Endometrial microvascular endothelial cells (primary cell): ENCODE data around the gene MSMO1. TPM values are rescaled to one million over a fixed set of nuclear protein-coding genes. Genes with fewer than 3 reads are reported as not detected.

ENCODE experiments used
- in situ Hi-C: cut with HindIII; loops from 2 replicates; pipeline ENCODE4 v1.10.0; 2017; ENCODE audit warnings: low sequenced_read_pairs, low pct_unique_long_range_greater_than_20kb; ENCODE audit errors: inconsistent ontology term
- total RNA-seq: library from RNA; depleted of rRNA; stranded (reverse); fragments of >200 nt; gene quantifications from one replicate; pipeline ENCODE4 v1.2.3, GENCODE V29; 2015; ENCODE audit errors: inconsistent ontology term

The MSMO1 gene
- total RNA-seq, 1 donor from 2014 or later, result 47.7 TPM

DNA sequence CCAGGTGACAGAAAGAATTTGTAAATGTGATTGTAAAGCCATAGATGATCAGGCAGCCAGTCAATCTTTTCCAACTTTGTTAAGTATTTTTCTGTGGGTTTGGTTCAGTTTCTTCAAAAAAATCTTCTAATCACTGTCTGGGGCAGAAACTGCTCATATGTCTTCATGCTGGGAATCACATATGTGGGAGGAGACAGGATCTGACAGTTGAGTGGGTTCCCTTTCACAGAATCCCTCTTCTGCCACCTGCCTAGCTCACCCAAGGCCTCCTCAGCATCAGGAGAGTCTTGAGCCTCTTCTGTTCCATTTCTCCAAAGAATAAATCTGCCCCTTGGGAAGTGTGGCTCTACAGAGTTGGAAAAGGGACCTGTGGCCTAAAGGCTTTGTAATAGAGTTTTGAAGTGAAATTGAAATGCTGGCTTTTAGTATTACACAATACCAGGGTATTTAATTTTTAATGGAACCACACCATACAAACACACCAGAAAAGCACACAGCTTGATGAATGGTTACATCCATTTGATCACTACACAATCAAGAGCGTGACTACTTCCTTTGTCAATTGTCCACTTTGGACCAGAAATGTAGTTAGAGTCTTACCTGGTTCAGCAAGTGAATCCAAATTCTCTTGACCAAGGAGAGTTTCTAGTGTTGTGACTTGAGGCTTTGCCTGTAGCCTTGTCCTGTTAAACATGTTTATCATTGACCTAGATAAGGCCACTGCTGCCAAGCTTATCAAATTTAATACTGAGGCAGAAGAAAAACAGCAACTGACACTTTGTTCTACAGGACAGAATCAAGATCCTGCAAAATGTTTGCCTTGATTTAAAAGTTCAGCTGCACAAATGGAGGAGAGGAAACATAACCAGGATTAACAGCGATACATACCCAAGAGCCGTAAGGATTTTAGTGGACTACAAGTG lies 20.4 kb downstream of the MSMO1 start:
- in situ Hi-C loops, result no loop called here

DNA sequence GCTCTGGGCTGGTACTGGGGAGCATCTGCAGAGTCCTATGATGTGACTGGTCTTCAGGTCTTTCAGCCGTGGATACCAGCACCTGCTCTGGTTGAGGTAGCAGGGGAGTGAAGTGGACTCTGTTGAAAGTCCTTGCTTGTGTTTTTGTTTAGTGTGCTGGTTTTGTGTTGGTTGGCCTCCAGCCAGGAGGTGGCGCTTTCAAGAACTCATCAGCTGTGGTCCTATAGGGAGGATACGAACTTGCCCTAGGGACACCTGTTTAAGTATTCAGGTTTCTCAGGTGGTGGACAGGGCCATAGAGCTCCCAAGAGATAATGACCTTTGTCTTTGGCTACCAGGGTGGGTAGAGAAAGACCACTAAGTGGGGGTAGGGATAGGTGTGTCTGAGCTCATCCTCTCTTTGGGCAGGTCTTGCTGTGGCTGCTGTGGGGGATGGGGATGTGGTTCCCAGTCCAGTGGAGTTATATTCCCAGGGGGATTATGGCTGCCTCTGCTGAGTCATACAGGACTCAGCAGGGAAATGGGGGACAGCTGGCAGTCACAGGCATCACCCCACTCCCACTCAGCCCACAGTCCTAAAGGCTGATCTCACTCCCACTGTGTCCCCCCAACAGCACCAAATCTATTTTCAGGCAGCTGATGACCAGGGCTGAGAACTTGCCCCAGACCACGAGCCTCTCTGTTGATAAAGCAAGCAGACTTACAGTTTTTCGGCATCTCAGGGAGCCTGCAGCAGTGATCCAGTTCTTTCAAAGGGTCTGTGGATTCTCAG lies 24.1 kb downstream of the MSMO1 start:
- in situ Hi-C loops, result no loop called here

DNA sequence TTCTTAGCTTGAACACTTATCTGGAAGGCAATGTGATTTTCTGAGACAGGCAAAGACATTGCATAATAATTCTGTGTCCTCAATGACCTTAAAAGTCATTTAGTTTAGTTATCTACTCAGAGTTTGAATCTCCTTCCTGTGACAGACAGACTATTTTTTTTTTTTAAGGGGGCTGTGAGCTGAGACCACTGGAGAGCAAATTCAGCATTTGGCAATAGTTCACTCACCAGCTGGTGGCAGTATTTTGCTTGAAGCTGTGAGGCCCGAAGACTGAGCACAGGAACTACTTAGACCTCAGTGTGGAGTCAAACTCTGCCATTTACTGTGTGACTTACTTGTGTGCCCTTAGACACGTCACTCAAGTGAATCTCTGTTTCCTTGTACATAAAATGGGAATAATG lies 28.4 kb downstream of the MSMO1 start:
- in situ Hi-C loops, result no loop called here

DNA sequence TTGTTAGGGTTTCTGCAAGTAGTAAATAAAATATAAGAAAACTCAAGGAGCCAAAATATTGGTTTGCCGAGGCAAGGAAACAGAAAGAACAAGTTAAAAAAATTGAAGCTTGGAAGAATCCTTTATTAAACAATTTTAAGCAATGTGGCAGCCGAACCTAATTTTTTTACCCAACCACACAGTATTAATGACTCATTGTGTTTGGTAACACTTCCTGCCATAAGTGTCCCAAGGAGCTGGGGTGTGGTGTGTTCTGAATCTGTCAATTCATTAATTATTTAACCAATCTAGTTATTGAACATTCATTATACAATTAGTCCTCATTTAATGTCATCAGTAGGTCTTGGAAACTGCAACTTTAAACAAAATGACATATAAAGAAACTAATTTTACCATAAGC lies 32.0 kb downstream of the MSMO1 start:
- in situ Hi-C loops, result no loop called here

DNA sequence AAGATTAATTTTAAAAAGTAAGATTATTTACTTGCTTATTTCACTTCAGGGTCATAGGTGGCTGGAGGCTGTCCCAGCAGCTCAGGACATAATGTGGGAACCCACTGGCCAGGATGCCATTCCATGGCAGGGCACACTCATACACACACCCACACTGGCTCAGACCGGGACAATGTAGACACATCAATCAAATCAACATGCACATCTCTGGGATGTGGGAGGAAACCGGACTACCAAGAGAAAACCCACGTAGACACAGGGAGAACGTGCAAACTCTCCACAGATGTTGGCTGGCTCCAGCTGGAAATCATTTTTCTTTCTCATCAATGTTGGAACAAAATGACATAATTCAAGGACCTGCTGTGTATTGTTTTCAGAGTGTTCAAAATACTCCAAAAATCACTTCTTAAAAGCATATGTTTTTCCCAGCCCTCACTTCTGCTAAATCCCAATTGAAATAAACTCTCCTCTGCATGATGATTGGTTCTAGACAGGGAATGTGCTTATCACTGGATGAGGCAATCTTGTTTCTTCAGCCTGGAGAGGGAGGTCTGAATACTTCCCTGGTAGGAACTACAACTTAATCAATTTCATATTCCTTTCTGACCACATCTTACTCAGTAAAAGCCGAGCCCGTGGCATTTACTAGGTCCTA lies 32.7 kb downstream of the MSMO1 start:
- in situ Hi-C loops, result no loop called here

DNA sequence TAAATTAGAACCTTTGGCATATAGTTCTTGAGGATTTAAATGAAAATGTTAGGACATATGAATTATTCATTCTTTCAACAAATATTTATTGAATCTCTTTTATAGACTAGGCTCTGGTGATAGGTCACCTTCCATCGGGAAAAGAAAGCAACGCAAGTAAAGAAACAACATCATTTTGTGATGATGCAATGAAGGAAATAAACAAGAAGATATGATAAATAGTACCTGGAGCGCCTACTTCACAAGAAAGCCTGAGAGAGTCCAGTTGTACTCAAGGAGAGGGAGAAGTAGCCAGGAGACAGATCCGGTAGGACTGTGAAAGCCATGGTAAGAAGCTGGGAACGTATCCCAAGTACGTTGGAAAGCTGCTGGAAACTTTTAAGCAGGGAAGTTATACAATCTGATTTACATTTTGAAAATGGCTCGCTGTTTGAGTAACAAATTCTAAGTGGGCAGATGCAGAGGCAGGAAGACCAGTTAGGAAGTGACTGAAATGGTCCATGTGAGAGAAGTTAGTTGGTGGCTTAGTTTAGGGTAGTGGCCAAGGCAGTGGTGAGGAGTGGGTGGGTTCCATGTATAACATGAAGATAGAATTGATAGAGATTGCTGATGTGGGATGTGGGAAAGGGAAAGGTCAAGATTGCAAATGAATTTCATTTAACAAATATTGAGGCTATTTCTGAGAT lies 33.7 kb downstream of the MSMO1 start:
- in situ Hi-C loops, result no loop called here

DNA sequence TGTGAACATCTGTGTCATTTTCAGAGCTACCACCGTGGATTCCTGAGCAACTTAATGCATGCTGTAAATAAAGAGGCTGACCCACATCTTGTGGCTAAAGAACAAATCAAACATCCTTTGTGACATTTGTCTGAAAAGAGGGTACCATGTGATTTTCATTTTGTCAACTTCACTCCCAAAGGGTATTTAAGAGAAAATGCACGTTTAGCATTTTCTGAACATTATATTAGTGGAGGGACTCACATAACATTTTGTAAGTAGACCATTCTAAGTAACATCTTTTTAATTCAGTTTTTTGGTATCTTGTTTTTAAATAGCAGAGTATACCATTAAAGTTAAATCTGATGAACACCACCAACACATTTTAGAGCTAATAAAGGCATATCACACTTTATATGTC lies 34.3 kb downstream of the MSMO1 start:
- in situ Hi-C loops, result no loop called here

DNA sequence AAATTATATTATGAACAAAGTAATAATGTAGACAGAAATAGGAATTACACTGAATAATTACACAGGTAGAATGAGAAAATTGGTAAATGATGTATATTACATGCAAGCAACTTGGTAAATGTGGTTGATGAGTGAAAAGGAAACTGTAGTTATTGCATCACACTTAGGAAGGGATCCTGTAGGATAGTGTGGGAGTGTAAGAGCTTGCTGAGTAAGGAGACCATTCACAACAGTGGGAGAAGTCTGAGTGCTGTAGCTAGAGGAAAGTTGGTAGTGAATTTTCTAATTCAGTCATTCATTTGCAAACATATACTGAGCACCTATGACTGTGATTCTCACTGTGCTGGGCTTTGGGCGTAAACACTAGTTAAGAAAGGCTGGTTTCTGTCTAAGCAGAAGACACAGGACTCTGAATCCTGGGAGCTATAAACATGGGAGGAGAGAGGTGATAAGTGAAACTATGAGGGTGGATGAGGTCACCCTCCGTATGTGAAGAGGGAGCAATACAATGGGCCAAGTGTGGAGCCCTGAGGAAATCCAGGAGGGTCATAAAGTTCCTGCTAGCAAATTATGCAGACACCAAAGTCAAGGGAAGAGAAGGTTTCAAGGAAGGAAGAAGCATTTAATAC lies 37.1 kb downstream of the MSMO1 start:
- in situ Hi-C loops, result no loop called here

DNA sequence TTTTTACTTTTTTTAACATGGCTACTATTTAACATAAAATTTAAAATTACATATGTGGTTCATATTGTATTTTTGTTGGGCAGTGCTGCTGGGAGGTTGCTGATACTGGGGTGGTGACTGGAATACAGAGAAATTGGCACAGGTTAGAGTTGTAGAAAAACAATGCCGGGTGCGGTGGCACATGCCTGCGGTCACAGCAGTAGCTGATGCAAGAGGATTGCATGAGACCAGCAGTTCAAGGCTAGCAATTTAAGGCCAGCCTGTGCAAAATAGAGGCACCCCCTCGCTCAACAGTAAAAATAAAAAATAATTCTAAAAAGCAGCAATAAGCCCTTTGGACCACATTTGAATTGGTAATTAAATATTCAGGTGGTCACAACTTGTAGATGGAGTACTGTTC lies 39.6 kb downstream of the MSMO1 start:
- in situ Hi-C loops, result no loop called here

DNA sequence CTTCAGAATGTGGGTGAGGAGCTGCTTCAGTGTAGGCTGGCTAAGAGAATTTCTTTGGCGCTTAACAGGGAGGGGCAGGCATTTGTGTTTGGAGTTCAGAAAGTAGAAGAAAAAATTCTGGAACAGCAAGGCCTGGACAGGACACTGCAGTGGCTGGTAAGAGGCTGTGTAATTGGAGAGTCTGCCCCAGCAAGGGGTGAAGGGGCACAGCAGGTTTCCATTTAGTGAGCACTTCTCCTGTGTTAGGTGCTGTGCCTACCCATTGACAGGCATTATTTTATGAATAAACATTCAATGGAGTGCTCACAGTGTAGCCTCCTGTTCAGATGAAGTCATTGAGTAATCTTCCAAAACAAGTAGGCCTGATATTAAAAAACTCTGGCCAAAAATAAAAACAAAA lies 40.6 kb downstream of the MSMO1 start:
- in situ Hi-C loops, result no loop called here

DNA sequence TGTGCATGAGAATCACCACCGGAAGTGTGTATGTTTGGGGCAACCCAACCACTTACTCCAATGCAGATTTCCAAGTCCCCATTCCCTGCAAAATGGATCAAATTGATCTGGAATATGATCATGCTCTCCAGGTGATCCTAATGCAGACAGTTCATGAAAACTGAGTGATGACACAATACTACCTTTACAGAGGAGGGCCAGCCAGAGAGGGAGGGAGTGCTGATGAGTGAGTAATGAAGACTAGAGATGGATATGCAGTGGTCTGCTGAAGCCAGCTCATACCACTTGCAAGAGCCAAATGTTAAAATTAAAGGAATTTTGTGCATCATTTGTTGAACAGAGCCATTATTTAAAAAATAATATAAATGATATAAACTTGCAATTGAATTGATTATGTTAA lies 41.1 kb downstream of the MSMO1 start:
- in situ Hi-C loops, result no loop called here

DNA sequence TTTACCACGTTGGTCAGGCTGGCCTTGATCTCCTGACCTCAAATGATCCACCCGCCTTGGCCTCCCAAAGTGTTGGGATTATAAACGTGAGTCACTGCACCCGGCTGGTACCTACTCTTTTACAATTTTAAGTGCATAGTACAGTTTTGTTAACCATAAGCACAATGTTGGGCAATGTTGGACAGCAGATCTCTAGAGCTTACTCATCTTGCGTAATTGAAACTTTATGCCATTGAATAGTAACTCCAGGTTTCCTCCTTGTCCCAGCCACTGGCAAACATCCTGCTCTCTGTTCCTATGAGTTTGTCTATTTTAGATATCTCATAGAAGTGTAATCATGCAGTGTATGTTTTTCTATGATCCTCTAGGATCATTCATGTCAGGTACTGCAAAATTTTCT lies 42.1 kb downstream of the MSMO1 start:
- in situ Hi-C loops, result no loop called here

DNA sequence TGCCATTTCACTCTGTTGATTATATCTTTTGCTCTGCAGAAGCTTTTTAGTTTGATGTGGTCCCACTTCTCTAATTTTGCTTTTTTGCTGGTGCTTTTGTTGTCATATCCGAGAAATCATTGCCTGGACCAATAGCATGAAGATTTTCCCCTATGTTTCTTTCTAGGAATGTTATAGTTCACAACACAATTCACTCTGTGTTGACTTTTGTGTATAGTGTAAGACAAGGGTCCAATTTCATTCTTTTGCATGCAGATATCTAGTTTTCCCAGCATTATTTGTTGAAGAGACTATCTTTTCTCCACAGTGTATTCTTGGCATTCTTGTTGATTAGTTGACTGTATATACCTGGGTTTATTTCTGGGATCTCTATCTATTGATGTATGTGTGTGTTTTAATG lies 43.1 kb downstream of the MSMO1 start:
- in situ Hi-C loops, result no loop called here

DNA sequence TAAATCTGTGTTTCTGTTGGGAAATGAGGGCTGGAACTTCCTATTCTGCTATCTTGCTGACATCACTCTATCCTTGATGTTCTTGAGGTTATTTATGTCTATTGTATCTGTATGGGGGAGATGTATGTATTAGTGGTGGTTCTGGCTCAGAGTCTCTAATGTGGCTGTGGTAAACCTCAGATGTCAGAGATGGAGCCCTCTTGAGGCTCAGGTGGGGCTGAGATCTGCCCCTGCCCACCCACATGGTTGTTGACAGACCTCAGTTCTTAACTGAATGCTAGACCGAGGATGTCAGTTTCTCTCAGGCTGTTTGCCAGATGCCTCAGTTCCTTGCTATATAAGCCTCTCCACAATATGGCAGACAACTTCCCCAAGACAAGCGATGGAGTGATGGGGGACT lies 48.0 kb downstream of the MSMO1 start:
- in situ Hi-C loops, result no loop called here

DNA sequence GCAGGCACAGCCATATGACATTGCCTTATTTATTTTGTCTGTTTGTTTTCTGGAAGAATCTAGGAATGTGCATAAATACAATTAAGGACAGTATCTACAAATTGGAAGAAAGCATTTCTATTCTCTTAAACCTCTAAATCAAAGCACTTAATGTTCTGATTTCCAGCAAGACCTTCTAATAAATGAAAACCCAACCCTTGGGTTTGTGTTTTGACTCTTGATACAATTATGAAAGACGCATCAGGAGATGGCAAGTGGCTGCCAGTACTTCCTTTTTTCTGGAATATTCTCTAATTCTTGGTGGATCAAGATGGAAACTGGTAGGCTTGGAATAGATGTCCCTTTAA lies 50.9 kb downstream of the MSMO1 start:
- in situ Hi-C loops, result no loop called here

DNA sequence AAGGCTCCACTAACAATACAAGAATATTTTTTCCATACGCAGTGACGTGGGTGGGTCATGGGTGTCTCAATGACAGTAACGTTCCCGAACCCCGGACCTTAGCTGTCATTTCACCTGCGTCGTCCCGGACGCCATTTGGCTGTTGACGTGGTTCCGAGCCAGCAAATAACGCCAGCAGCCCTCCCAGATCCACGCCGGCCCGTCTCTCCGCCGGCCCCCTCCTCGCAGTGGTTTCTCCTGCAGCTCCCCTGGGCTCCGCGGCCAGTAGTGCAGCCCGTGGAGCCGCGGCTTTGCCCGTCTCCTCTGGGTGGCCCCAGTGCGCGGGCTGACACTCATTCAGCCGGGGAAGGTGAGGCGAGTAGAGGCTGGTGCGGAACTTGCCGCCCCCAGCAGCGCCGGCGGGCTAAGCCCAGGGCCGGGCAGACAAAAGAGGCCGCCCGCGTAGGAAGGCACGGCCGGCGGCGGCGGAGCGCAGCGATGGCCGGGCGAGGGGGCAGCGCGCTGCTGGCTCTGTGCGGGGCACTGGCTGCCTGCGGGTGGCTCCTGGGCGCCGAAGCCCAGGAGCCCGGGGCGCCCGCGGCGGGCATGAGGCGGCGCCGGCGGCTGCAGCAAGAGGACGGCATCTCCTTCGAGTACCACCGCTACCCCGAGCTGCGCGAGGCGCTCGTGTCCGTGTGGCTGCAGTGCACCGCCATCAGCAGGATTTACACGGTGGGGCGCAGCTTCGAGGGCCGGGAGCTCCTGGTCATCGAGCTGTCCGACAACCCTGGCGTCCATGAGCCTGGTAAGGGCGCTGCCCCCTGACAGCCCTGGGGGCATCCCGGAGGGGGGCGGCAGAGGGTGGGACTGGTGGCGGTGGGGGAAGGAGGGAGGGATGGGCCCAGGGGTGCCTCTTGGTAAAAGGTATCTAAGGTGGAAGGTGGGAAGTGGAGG lies 51.5 kb downstream of the MSMO1 start, which contains the start of gene CPE:
Gene CPE, plus strand, starts transcription at position 264 of the 933 bp plus-strand sequence. Its CDS starts 214 bp downstream, at position 478.
- in situ Hi-C loops, result no loop called here

DNA sequence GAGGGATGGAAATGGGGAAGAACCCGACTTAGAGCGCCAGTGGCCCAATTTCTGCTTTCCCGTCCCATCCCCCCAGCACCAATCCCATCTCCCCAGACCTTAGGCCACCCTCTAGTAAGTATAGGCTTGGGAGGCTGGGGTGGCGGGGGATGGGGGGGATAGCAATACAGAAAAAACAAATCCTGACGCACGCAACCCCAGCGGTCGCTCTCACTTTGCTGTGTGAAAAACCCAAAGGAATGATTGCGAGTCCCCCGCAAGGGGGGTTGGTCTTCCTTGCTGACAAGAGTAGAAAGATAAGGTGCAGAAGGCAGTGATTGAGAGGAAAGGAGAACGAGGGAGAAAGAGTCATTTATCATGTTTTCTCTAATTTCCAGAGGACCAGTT lies 52.2 kb downstream of the MSMO1 start:
- in situ Hi-C loops, result no loop called here

DNA sequence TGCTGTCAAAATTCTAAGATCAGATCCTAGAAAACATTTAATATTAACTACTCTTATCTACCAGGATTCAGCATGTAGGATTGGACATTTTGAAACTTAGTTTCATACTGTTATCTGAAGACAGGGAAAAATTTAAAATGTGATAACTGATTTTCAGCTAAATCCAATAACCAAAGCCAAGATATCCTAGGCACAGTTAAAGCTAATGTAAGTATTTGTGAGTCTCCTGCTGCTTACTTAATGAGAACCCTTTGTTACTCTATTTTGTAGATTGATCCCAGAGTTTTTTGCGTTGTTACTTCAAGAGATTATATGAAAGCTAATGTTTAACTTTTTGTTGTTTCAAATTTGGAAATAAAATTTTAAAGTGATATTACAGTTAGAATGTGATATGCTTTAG lies 53.3 kb downstream of the MSMO1 start:
- in situ Hi-C loops, result no loop called here
